Gastroesophageal sphincter (tissue), 4 donors: ENCODE results near the gene HS2ST1. TPM values are rescaled to one million over a fixed set of nuclear protein-coding genes. Genes with fewer than 3 reads are reported as not detected.
A peak's percentile ranks its signal among the peaks of the same experiment; 100 is the strongest.

Experiments used
- ATAC-seq: fragments of 150-250 bp; one replicate; pipeline ENCODE4 v1.9.1; 2016; ENCODE audit warnings: mild to moderate bottlenecking, moderate library complexity
- H3K27ac ChIP-seq, 4 donors: fragments of 200-600 bp; sonication (generic) in 3 of 4; 1 replicate in 3 of 4; 2 replicates in 1 of 4; pipeline ENCODE4 v1.5.1; 2016 to 2019
- H3K27me3 ChIP-seq: fragments of 200-600 bp; sonication (generic); one replicate; pipeline ENCODE4 v1.5.1; 2019
- H3K36me3 ChIP-seq, 2 donors: fragments of 200-600 bp; sonication (generic); one replicate each; pipeline ENCODE4 v1.5.1; 2019; ENCODE audit warnings: control low read depth in 1 of 2
- H3K4me1 ChIP-seq, 3 donors: fragments of 200-600 bp; sonication (generic); 1 replicate in 2 of 3; 2 replicates in 1 of 3; pipeline ENCODE4 v1.5.1; 2016 to 2019; ENCODE audit warnings: control low read depth in 2 of 3
- H3K4me3 ChIP-seq, 2 donors: fragments of 200-600 bp; sonication (generic); one replicate each; pipeline ENCODE4 v1.5.1; 2019; ENCODE audit warnings: mild to moderate bottlenecking in 1 of 2, moderate library complexity in 1 of 2
- H3K9me3 ChIP-seq, 3 donors: fragments of 200-600 bp; sonication (generic); one replicate each; pipeline ENCODE4 v1.5.1; 2017 to 2019; ENCODE audit warnings: control low read depth in 2 of 3
- CTCF ChIP-seq, 4 experiments: fragments of 200-600 bp in 2 of 4; fragments of 450-650 bp in 2 of 4; sonication (generic) in 1 of 4; IDR thresholded peaks; one replicate each; pipeline ENCODE4 v1.5.1; 2017 to 2019; ENCODE audit warnings: antibody characterized with exemption in 4 of 4, mild to moderate bottlenecking in 2 of 4, moderate library complexity in 2 of 4
- EP300 ChIP-seq: sonication (generic); formaldehyde crosslinking; IDR thresholded peaks from one replicate; pipeline ENCODE4 v1.6.1; 2017; ENCODE audit warnings: antibody characterized with exemption, mild to moderate bottlenecking
- POLR2A ChIP-seq, 2 donors: fragments of 450-650 bp; IDR thresholded peaks; one replicate each; pipeline ENCODE4 v1.6.1; 2017; ENCODE audit warnings: antibody characterized with exemption in 2 of 2, mild to moderate bottlenecking in 2 of 2, moderate library complexity in 1 of 2
- POLR2AphosphoS5 ChIP-seq: sonication (generic); formaldehyde crosslinking; IDR thresholded peaks from one replicate; pipeline ENCODE4 v1.6.1; 2017; ENCODE audit warnings: antibody characterized with exemption
- WGBS, 2 donors: methylation state at CpG; one replicate each; pipeline ENCODE4 v1.1.5; 2018; ENCODE audit warnings: low coverage in 1 of 2; 5-methylcytosine and 5-hydroxymethylcytosine counted together
- total RNA-seq, 4 donors: library from RNA; depleted of rRNA; stranded (reverse); fragments of >200 nt; gene quantifications; one replicate each; pipeline ENCODE4 v1.1.0, GENCODE V29; 2016

Gene HS2ST1
- total RNA-seq, 4 donors from 2014 or later = 10.3 to 17.0 (median 11.7) TPM

GRCh38 chr1:87115891-87116290 lies 201.5 kb downstream of the HS2ST1 start:
- ATAC-seq = no peak
- H3K36me3 ChIP-seq = no peaks in the 10 kb centered on the region
- H3K27me3 ChIP-seq = no peaks in the 10 kb centered on the region
- TF ChIP-seq POLR2A (IDR thresholded peaks at IDR 0.05) = no peak
- TF ChIP-seq POLR2AphosphoS5 = no peak
- no peak overlapping the region for H3K27ac ChIP-seq
- no peaks in the 10 kb centered on the region for H3K9me3 ChIP-seq
- WGBS, 2 donors = 86 to 94% methylated on average over 2 to 3 of the region's 3 CpGs
- no peaks in the 10 kb centered on the region for H3K4me1 ChIP-seq
- H3K4me3 ChIP-seq = no peak overlapping the region

- H3K4me1 ChIP-seq = no peaks in the 10 kb centered on the region
- H3K4me3 ChIP-seq = no peak overlapping the region
- 73 to 83% methylated on average over 5 to 7 of the region's 7 CpGs for WGBS, 2 donors
- no peaks in the 10 kb centered on the region for H3K9me3 ChIP-seq
- no peaks in the 10 kb centered on the region for H3K27me3 ChIP-seq
- TF ChIP-seq POLR2A (IDR thresholded peaks at IDR 0.05) (no peak), EP300 (no peak), CTCF (IDR thresholded peaks at IDR 0.05) (no peak), POLR2AphosphoS5 (no peak)
- no peak overlapping the region for H3K27ac ChIP-seq
- ATAC-seq = no peak
- H3K36me3 ChIP-seq = no peaks in the 10 kb centered on the region
These were observed 203.4 kb downstream of the HS2ST1 start for GRCh38 chr1:87117761-87118368.

- no peak for TF ChIP-seq POLR2A (IDR thresholded peaks at IDR 0.05)
- TF ChIP-seq POLR2AphosphoS5 = no peak
- no peak for TF ChIP-seq EP300
- TF ChIP-seq CTCF (IDR thresholded peaks at IDR 0.05) = no peak
- Histone ChIP-seq H3K27me3 (no peaks in the 10 kb centered on the region), H3K4me1 (no peaks in the 10 kb centered on the region), H3K9me3 (no peaks in the 10 kb centered on the region), H3K27ac (no peak overlapping the region), H3K36me3 (no peaks in the 10 kb centered on the region), H3K4me3 (no peak overlapping the region)
- ATAC-seq = no peak
- 93 to 94% methylated on average over 2 to 4 of the region's 5 CpGs for WGBS, 2 donors
These were observed 205.2 kb downstream of the HS2ST1 start for GRCh38 chr1:87119541-87120140.

GRCh38 chr1:87120779-87121178 lies 206.3 kb downstream of the HS2ST1 start:
- TF ChIP-seq POLR2A (IDR thresholded peaks at IDR 0.05) (no peak), POLR2AphosphoS5 (no peak), CTCF (IDR thresholded peaks at IDR 0.05) (no peak)
- no peak for ATAC-seq

GRCh38 chr1:87121711-87122163 lies 207.3 kb downstream of the HS2ST1 start:
- no peaks in the 10 kb centered on the region for H3K4me1 ChIP-seq
- H3K9me3 ChIP-seq = no peaks in the 10 kb centered on the region
- peak; percentile 41 for ATAC-seq
- H3K4me3 ChIP-seq = no peak overlapping the region
- H3K27me3 ChIP-seq = no peaks in the 10 kb centered on the region
- no peak overlapping the region for H3K27ac ChIP-seq
- no peak for TF ChIP-seq EP300
- TF ChIP-seq CTCF (IDR thresholded peaks at IDR 0.05) = no peak
- TF ChIP-seq POLR2AphosphoS5 = no peak
- no peak for TF ChIP-seq POLR2A (IDR thresholded peaks at IDR 0.05)
- no peaks in the 10 kb centered on the region for H3K36me3 ChIP-seq
- 48 to 63% methylated on average over 3 to 7 of the region's 7 CpGs for WGBS, 2 donors

More at GRCh38 chr1:87120779-87121178, 206.3 kb downstream of the HS2ST1 start:
- no peaks in the 10 kb centered on the region for H3K36me3 ChIP-seq
- no peaks in the 10 kb centered on the region for H3K27me3 ChIP-seq
- 93 to 100% methylated on average over 2 of the region's 2 CpGs for WGBS, 2 donors
- H3K4me3 ChIP-seq = no peak overlapping the region
- no peak overlapping the region for H3K27ac ChIP-seq
- H3K9me3 ChIP-seq = no peaks in the 10 kb centered on the region
- no peaks in the 10 kb centered on the region for H3K4me1 ChIP-seq
